PC-3 (cell line): ENCODE data around the gene DISP3. TPM values are rescaled to one million over a fixed set of nuclear protein-coding genes. Genes with fewer than 3 reads are reported as not detected.

Experiments used
- ATAC-seq: fragments of 200-7000 bp; cut with Tn5 transposase; 2 replicates; pipeline ENCODE4 v1.9.1; 2020; ENCODE audit warnings: mild to moderate bottlenecking, moderate library complexity
- BruUV-seq: library from RNA; stranded (reverse); fragments of 400-500 nt; replicated peaks from 2 replicates; lab custom pipeline; 2021; lab: Mats Ljungman, UMichigan
- CTCF ChIA-PET: fragments of 300-600 bp; sonication (Branson Sonifier 250); formaldehyde crosslinking; loops from one replicate; lab custom pipeline; 2022; ENCODE audit warnings: antibody characterized with exemption; lab: Charles Lee
- POLR2A ChIA-PET: fragments of 300-600 bp; sonication (Branson Sonifier 250); formaldehyde crosslinking; loops from one replicate; lab custom pipeline; 2022; ENCODE audit warnings: antibody characterized with exemption; ENCODE audit not compliant: unreplicated experiment; lab: Charles Lee
- DNase-seq: peaks from one replicate; pipeline ENCODE4 v3.0.0-alpha.2; 2015
- H2AFZ ChIP-seq: fragments of 300-600 bp; sonication (generic); 2 replicates; pipeline ENCODE4 v1.6.0; 2016; ENCODE audit warnings: antibody characterized with exemption, low read length
- H3F3A ChIP-seq: fragments of 300-600 bp; sonication (generic); one replicate; pipeline ENCODE4 v1.6.0; 2017; ENCODE audit warnings: antibody characterized with exemption, low read length, control low read depth, mild to moderate bottlenecking; ENCODE audit not compliant: unreplicated experiment
- H3K27ac ChIP-seq: fragments of 300-600 bp; sonication (generic); 2 replicates; pipeline ENCODE4 v1.5.1; 2016; ENCODE audit warnings: mild to moderate bottlenecking, low read length
- H3K27me3 ChIP-seq: fragments of 300-600 bp; sonication (generic); 2 replicates; pipeline ENCODE4 v1.6.1; 2016; ENCODE audit warnings: low read length, mixed read lengths
- H3K36me3 ChIP-seq: fragments of 300-600 bp; sonication (generic); 2 replicates; pipeline ENCODE4 v1.6.1; 2016; ENCODE audit warnings: low read depth, mixed run types, low read length, mixed read lengths
- H3K4me1 ChIP-seq: fragments of 300-600 bp; sonication (generic); 2 replicates; pipeline ENCODE4 v1.5.1; 2016; ENCODE audit warnings: low read length; ENCODE audit not compliant: insufficient read depth
- H3K4me2 ChIP-seq: fragments of 300-600 bp; sonication (generic); 2 replicates; pipeline ENCODE4 v1.6.0; 2016; ENCODE audit warnings: low read length
- H3K4me3 ChIP-seq: fragments of 300-600 bp; sonication (generic); 2 replicates; pipeline ENCODE4 v1.5.1; 2016; ENCODE audit warnings: mild to moderate bottlenecking, low read length, mixed read lengths
- H3K79me2 ChIP-seq: fragments of 300-600 bp; sonication (generic); 2 replicates; pipeline ENCODE4 v1.6.1; 2017; ENCODE audit warnings: low read length, mixed read lengths
- H3K9ac ChIP-seq: fragments of 300-600 bp; sonication (generic); 2 replicates; pipeline ENCODE4 v1.6.0; 2016; ENCODE audit warnings: mild to moderate bottlenecking, low read length
- H3K9me2 ChIP-seq: fragments of 300-600 bp; sonication (generic); replicated peaks from 2 replicates; pipeline ENCODE4 v1.6.1; 2016; ENCODE audit warnings: mixed run types, low read length, mixed read lengths
- H3K9me3 ChIP-seq: fragments of 300-600 bp; sonication (generic); 2 replicates; pipeline ENCODE4 v1.6.1; 2016; ENCODE audit warnings: low read length, mixed read lengths
- H4K20me1 ChIP-seq: fragments of 300-600 bp; sonication (generic); 2 replicates; pipeline ENCODE4 v1.6.1; 2016; ENCODE audit warnings: low read length, mixed read lengths
- CTCF ChIP-seq: fragments of 300-600 bp; sonication (generic); conservative IDR thresholded peaks from 2 replicates; pipeline ENCODE4 v1.5.1; 2017; ENCODE audit warnings: antibody characterized with exemption, low read depth, mild to moderate bottlenecking, low read length
- EZH2 ChIP-seq: fragments of 300-600 bp; sonication (generic); IDR thresholded peaks from one replicate; pipeline ENCODE4 v1.6.1; 2017; ENCODE audit warnings: antibody characterized with exemption, mild to moderate bottlenecking, low read length; ENCODE audit not compliant: unreplicated experiment
- EZH2phosphoT487 ChIP-seq: fragments of 300-600 bp; sonication (generic); IDR thresholded peaks from 2 replicates; pipeline ENCODE4 v1.6.1; 2018; ENCODE audit warnings: mild to moderate bottlenecking, antibody characterized with exemption, low read length, borderline replicate concordance
- intact Hi-C: fragments of 100-400 bp; cut with micrococcal nuclease; formaldehyde crosslinking; loops from 2 replicates; pipeline ENCODE4 v1.9.0; 2023
- total RNA-seq: library from RNA; depleted of rRNA; stranded (reverse); fragments of >200 nt; gene quantifications from 2 replicates; pipeline ENCODE4 v1.2.3, GENCODE V29; 2014

Gene DISP3
- total RNA-seq, 1 experiment from 2014 or later: 0.40 TPM

- POLR2A ChIA-PET: interaction anchor here (0.7 kb wide), 1 partner anchor 15 kb away, joined by 19 read pairs; no protein-coding TSS in a partner anchor
- H3K36me3 ChIP-seq: no peaks in the 10 kb centered on the region
- H3K4me3 ChIP-seq: no peak overlapping the region
- H2AFZ ChIP-seq: no peak overlapping the region
- no peaks in the 10 kb centered on the region for H3K9me2 ChIP-seq
- no peaks in the 10 kb centered on the region for H3K79me2 ChIP-seq
- TF ChIP-seq EZH2phosphoT487 (no peak), CTCF (no peak), EZH2 (no peak)
- H3K9me3 ChIP-seq: no peaks in the 10 kb centered on the region
- no peak for DNase-seq
- no peaks in the 10 kb centered on the region for H3K27me3 ChIP-seq
- CTCF ChIA-PET: no interaction called here
- intact Hi-C loops: no loop called here
- ATAC-seq: no peak
- H3K27ac ChIP-seq: no peak overlapping the region
- H3K4me2 ChIP-seq: no peak overlapping the region
- BruUV-seq: no TSS peak
- no peaks in the 10 kb centered on the region for H4K20me1 ChIP-seq
- H3K9ac ChIP-seq: no peak overlapping the region
- H3K4me1 ChIP-seq: no peaks in the 10 kb centered on the region
- H3F3A ChIP-seq: no peaks in the 10 kb centered on the region
These were observed 46.2 kb downstream of the DISP3 start for GRCh38 chr1:11525151-11525505.

- no peaks in the 10 kb centered on the region for H3K79me2 ChIP-seq
- no TSS peak for BruUV-seq
- CTCF ChIA-PET: no interaction called here
- H3K9ac ChIP-seq: no peak overlapping the region
- no peak overlapping the region for H3K4me2 ChIP-seq
- no peaks in the 10 kb centered on the region for H3K4me1 ChIP-seq
- no peak overlapping the region for H2AFZ ChIP-seq
- H3K27ac ChIP-seq: no peak overlapping the region
- TF ChIP-seq EZH2 (no peak), CTCF (no peak), EZH2phosphoT487 (no peak)
- no peaks in the 10 kb centered on the region for H3K9me3 ChIP-seq
- intact Hi-C loops: no loop called here
- no peak for DNase-seq
- no peaks in the 10 kb centered on the region for H3K9me2 ChIP-seq
- no peaks in the 10 kb centered on the region for H3K36me3 ChIP-seq
- H3F3A ChIP-seq: no peaks in the 10 kb centered on the region
- ATAC-seq: no peak
- POLR2A ChIA-PET: interaction anchor here (0.7 kb wide), 1 partner anchor 16 kb away, joined by 19 read pairs; no protein-coding TSS in a partner anchor
- no peaks in the 10 kb centered on the region for H3K27me3 ChIP-seq
- no peaks in the 10 kb centered on the region for H4K20me1 ChIP-seq
- no peak overlapping the region for H3K4me3 ChIP-seq
These were observed 46.6 kb downstream of the DISP3 start for GRCh38 chr1:11525516-11525915.

GRCh38 chr1:11526071-11526895, 47.3 kb downstream of the DISP3 start:
- no peaks in the 10 kb centered on the region for H3K4me1 ChIP-seq
- H3K9me2 ChIP-seq: no peaks in the 10 kb centered on the region
- no peaks in the 10 kb centered on the region for H3K9me3 ChIP-seq
- no peak overlapping the region for H2AFZ ChIP-seq
- no peaks in the 10 kb centered on the region for H3K79me2 ChIP-seq
- no TSS peak for BruUV-seq
- ATAC-seq (no peak), DNase-seq (no peak)
- H3K27ac ChIP-seq: no peak overlapping the region
- no peaks in the 10 kb centered on the region for H3K36me3 ChIP-seq
- no peak for TF ChIP-seq EZH2phosphoT487
- no peak for TF ChIP-seq CTCF
- no peak for TF ChIP-seq EZH2
- H3K27me3 ChIP-seq: no peaks in the 10 kb centered on the region
- no peak overlapping the region for H3K4me3 ChIP-seq
- no peak overlapping the region for H3K4me2 ChIP-seq
- H3F3A ChIP-seq: no peaks in the 10 kb centered on the region
- ChIA-PET POLR2A (no interaction called here), CTCF (no interaction called here)
- no peak overlapping the region for H3K9ac ChIP-seq
- no peaks in the 10 kb centered on the region for H4K20me1 ChIP-seq
- intact Hi-C loops: no loop called here
